HCT116 (cell line): Measurements from ENCODE around the gene TEAD1. TPM values are rescaled to one million over a fixed set of nuclear protein-coding genes. Genes with fewer than 3 reads are reported as not detected.

ENCODE experiments used
- ATAC-seq: fragments of 200-7000 bp; cut with Tn5 transposase; 2 replicates; pipeline ENCODE4 v1.9.1; 2020; ENCODE audit warnings: mild to moderate bottlenecking, moderate library complexity
- BruUV-seq: library from RNA; stranded (reverse); fragments of 400-500 nt; replicated peaks from 2 replicates; lab custom pipeline; 2021; lab: Mats Ljungman, UMichigan
- CTCF ChIA-PET: fragments of 300-600 bp; sonication (Branson Sonifier 250); formaldehyde crosslinking; loops from one replicate; lab custom pipeline; 2021; ENCODE audit warnings: antibody characterized with exemption; lab: Charles Lee
- POLR2A ChIA-PET: fragments of 300-600, 350-600 bp; sonication (Branson Sonifier 250); formaldehyde crosslinking; loops from one replicate; lab custom pipeline; 2021; ENCODE audit warnings: antibody characterized with exemption; lab: Charles Lee
- RAD21 ChIA-PET, 2 experiments: fragments of 300-600 bp; sonication (Branson Sonifier 250); formaldehyde crosslinking; loops; one replicate each; lab custom pipeline; 2023; ENCODE audit warnings: low total read pairs in 2 of 2; ENCODE audit not compliant: uncharacterized antibody in 2 of 2, unreplicated experiment in 2 of 2, low non-redundant PET in 1 of 2; lab: Charles Lee
- DNase-seq: peaks from one replicate; pipeline ENCODE4 v3.0.0-alpha.2; 2010; ENCODE audit warnings: low read depth, low spot score
- H2AFZ ChIP-seq: fragments of 200-600 bp; shearing (Covaris generic), sonication (generic); 2 replicates; pipeline ENCODE4 v1.6.1; 2017; ENCODE audit warnings: low read depth, mixed run types, mixed read lengths, antibody characterized with exemption, low read length; ENCODE audit not compliant: poor library complexity, severe bottlenecking
- H3K27ac ChIP-seq: 2 replicates; pipeline ENCODE4 v1.5.1; 2012; ENCODE audit warnings: low read depth, low read length
- H3K27me3 ChIP-seq: fragments of 200-600 bp; sonication (generic); 2 replicates; pipeline ENCODE4 v1.6.1; 2016; ENCODE audit warnings: mixed run types, low read length, mixed read lengths; ENCODE audit not compliant: insufficient read depth
- H3K36me3 ChIP-seq, 2 experiments: fragments of 200-500 bp in 1 of 2; fragments of 200-600 bp in 1 of 2; sonication (Bioruptor generic) in 1 of 2; sonication (generic) in 1 of 2; 2 replicates each; pipeline versions ENCODE4 v1.5.1 to v1.6.1; 2014 to 2016; ENCODE audit warnings: low read length in 2 of 2, inconsistent platforms in 1 of 2, mixed read lengths in 1 of 2, mixed run types in 1 of 2; ENCODE audit not compliant: insufficient read depth in 2 of 2, control insufficient read depth in 1 of 2
- H3K4me1 ChIP-seq, 2 experiments: fragments of 200-600 bp in 1 of 2; sonication (generic) in 1 of 2; 2 replicates each; pipeline versions ENCODE4 v1.5.1 to v1.6.1; 2012 to 2017; ENCODE audit warnings: low read length in 2 of 2, inconsistent platforms in 1 of 2, mild to moderate bottlenecking in 1 of 2, mixed read lengths in 1 of 2, mixed run types in 1 of 2, moderate library complexity in 1 of 2; ENCODE audit not compliant: insufficient read depth in 2 of 2, control insufficient read depth in 1 of 2
- H3K4me2 ChIP-seq: fragments of 200-600 bp; sonication (generic); 2 replicates; pipeline ENCODE4 v1.6.1; 2017; ENCODE audit warnings: mixed run types, low read length, mixed read lengths
- H3K4me3 ChIP-seq, 2 experiments: fragments of 200-600 bp in 1 of 2; sonication (generic) in 1 of 2; replicated peaks in 1 of 2; 2 replicates each; pipeline ENCODE4 v1.5.1; 2011 to 2016; ENCODE audit warnings: low read length in 2 of 2, control low read depth in 1 of 2, low read depth in 1 of 2, mild to moderate bottlenecking in 1 of 2, mixed read lengths in 1 of 2, mixed run types in 1 of 2
- H3K79me2 ChIP-seq: fragments of 200-600 bp; sonication (generic); 2 replicates; pipeline ENCODE4 v1.6.1; 2017; ENCODE audit warnings: mild to moderate bottlenecking, mixed run types, low read length, moderate library complexity, mixed read lengths; ENCODE audit not compliant: insufficient read depth
- H3K9ac ChIP-seq: fragments of 200-600 bp; sonication (generic); 2 replicates; pipeline ENCODE4 v1.6.1; 2016; ENCODE audit warnings: low read length, mixed read lengths
- H3K9me2 ChIP-seq: fragments of 200-600 bp; sonication (generic), shearing (Covaris generic); 2 replicates; pipeline ENCODE4 v1.6.1; 2017; ENCODE audit warnings: mixed run types, mild to moderate bottlenecking, moderate library complexity; ENCODE audit not compliant: insufficient read depth
- H3K9me3 ChIP-seq, 2 experiments: fragments of 200-500 bp in 1 of 2; fragments of 200-600 bp in 1 of 2; sonication (Bioruptor generic) in 1 of 2; sonication (generic) in 1 of 2; 2 replicates each; pipeline ENCODE4 v1.6.1; 2014 to 2017; ENCODE audit warnings: low read length in 2 of 2, mixed read lengths in 2 of 2, inconsistent platforms in 1 of 2, low read depth in 1 of 2, mild to moderate bottlenecking in 1 of 2, mixed run types in 1 of 2, moderate library complexity in 1 of 2; ENCODE audit not compliant: control insufficient read depth in 1 of 2, insufficient read depth in 1 of 2
- H4K20me1 ChIP-seq: fragments of 200-600 bp; sonication (generic), shearing (Covaris generic); 2 replicates; pipeline ENCODE4 v1.6.1; 2017; ENCODE audit warnings: mixed run types, mild to moderate bottlenecking, moderate library complexity; ENCODE audit not compliant: insufficient read depth
- CBX3 ChIP-seq: IDR thresholded peaks from 2 replicates; pipeline ENCODE4 v1.6.1; 2012; ENCODE audit warnings: low read depth
- ELF1 ChIP-seq: IDR thresholded peaks from 2 replicates; pipeline ENCODE4 v1.6.1; 2012; ENCODE audit warnings: low read depth, borderline replicate concordance
- EZH2phosphoT487 ChIP-seq: fragments of 200-600 bp; IDR thresholded peaks from 2 replicates; pipeline ENCODE4 v1.6.1; 2018; ENCODE audit warnings: antibody characterized with exemption, borderline replicate concordance
- JUND ChIP-seq: IDR thresholded peaks from 2 replicates; pipeline ENCODE4 v1.6.1; 2012
- POLR2A ChIP-seq: IDR thresholded peaks from 2 replicates; pipeline ENCODE4 v1.7.0; 2011; ENCODE audit warnings: borderline replicate concordance; ENCODE audit not compliant: insufficient read depth, insufficient read length; ENCODE audit errors: extremely low read depth
- SP1 ChIP-seq: IDR thresholded peaks from 2 replicates; pipeline ENCODE4 v1.6.1; 2012; ENCODE audit warnings: low read depth
- TCF7L2 ChIP-seq: IDR thresholded peaks from 2 replicates; pipeline ENCODE4 v1.7.0; 2011; ENCODE audit warnings: borderline replicate concordance, inconsistent platforms; ENCODE audit not compliant: insufficient read depth, insufficient read length; ENCODE audit errors: extremely low read depth
- YY1 ChIP-seq: IDR thresholded peaks from 2 replicates; pipeline ENCODE4 v1.6.1; 2011; ENCODE audit warnings: low read length, low read depth, moderate library complexity, mild to moderate bottlenecking; ENCODE audit not compliant: insufficient replicate concordance; ENCODE audit errors: extremely low read depth
- ZNF274 ChIP-seq: fragments of 200-500 bp; sonication (Bioruptor generic); IDR thresholded peaks from 2 replicates; pipeline ENCODE4 v1.6.1; 2014; ENCODE audit warnings: mild to moderate bottlenecking, low read depth, low read length, inconsistent platforms
- intact Hi-C: fragments of 100-400 bp; cut with micrococcal nuclease; formaldehyde crosslinking; loops from 2 replicates; pipeline ENCODE4 v1.10.0; 2022
- total RNA-seq: library from RNA; stranded (reverse); gene quantifications from one replicate; pipeline ENCODE4 v1.2.1, GENCODE V29; 2021; ENCODE audit not compliant: unreplicated experiment
- TF ChIP-seq, protein P1 (sequence below): IDR thresholded peaks from 2 replicates; pipeline ENCODE4 v1.6.1; 2012
- TF ChIP-seq, protein P2 (sequence below), 3 experiments: fragments of 200-600 bp in 1 of 3; sonication (generic) in 1 of 3; IDR thresholded peaks in 2 of 3; conservative IDR thresholded peaks in 1 of 3; 2 replicates each; pipeline ENCODE4 v1.5.1; 2012 to 2017; ENCODE audit warnings: low read depth in 2 of 3, low read length in 2 of 3, antibody characterized with exemption in 1 of 3, borderline replicate concordance in 1 of 3, control low read depth in 1 of 3, mild to moderate bottlenecking in 1 of 3, mixed read lengths in 1 of 3, mixed run types in 1 of 3, moderate library complexity in 1 of 3; ENCODE audit not compliant: insufficient read depth in 1 of 3

The TEAD1 gene
- total RNA-seq, 1 experiment from 2014 or later, result 103 TPM

DNA sequence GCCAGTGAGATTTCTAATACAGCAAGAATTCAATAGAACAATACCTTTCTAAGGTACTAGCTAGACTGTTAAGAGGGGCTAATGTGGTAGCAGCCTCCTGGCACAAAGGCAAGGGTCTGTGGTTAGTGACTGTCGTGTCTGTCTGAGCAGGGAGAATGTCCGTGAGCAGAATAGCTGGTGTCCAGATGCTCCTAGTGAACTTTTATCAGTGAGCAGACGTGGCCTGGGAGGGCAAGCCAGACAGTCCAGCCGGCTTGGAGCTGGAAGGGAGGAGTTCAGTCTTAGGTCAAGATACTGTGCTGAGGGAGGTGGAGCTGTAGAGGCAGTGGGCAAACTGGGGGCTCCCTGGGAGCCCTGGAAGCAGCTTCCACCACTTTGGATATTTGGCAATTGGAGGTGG is 138.6 kb downstream of the TEAD1 start:
- DNase-seq, result no peak
- no peak overlapping the region for H2AFZ ChIP-seq
- ChIA-PET CTCF (interaction anchor here (1.3 kb wide), 2 partner anchors 13 to 482 kb away, joined by 3 to 5 read pairs; no protein-coding TSS in a partner anchor), RAD21 (interaction anchor here in 1 of 2 experiments (0.9 to 2.4 kb wide), 3 partner anchors 13 to 214 kb away, joined by 3 to 5 read pairs (median 4); no protein-coding TSS in a partner anchor), POLR2A (no interaction called here)
- no peaks in the 10 kb centered on the region for H3K36me3 ChIP-seq
- intact Hi-C loops, result loop anchor here (5.0 kb wide), 1 partner anchor 74 kb away; no protein-coding TSS in a partner anchor
- H3K79me2 ChIP-seq, result peaks cover 70% of the 10 kb centered on the region
- no peak for ATAC-seq
- H3K4me2 ChIP-seq, result peak overlapping the region; percentile 69
- H3K9me3 ChIP-seq, result no peaks in the 10 kb centered on the region
- TF ChIP-seq ELF1 (no peak), JUND (no peak), ZNF274 (no peak)
- TF ChIP-seq, protein P1, sequence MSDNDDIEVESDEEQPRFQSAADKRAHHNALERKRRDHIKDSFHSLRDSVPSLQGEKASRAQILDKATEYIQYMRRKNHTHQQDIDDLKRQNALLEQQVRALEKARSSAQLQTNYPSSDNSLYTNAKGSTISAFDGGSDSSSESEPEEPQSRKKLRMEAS, result no peak; the same call in 1 of the 2 replicates
- H3K9me2 ChIP-seq, result no peaks in the 10 kb centered on the region
- peak overlapping the region; percentile 36; the same call in 1 of the 2 replicates for H3K9ac ChIP-seq
- peaks cover 79 to 94% of the 10 kb centered on the region in 2 experiments for H3K4me1 ChIP-seq
- no TSS peak for BruUV-seq
- H3K27ac ChIP-seq, result peak overlapping the region; percentile 70
- H3K27me3 ChIP-seq, result no peaks in the 10 kb centered on the region
- H4K20me1 ChIP-seq, result no peaks in the 10 kb centered on the region
- H3K4me3 ChIP-seq, result no peak overlapping the region

DNA sequence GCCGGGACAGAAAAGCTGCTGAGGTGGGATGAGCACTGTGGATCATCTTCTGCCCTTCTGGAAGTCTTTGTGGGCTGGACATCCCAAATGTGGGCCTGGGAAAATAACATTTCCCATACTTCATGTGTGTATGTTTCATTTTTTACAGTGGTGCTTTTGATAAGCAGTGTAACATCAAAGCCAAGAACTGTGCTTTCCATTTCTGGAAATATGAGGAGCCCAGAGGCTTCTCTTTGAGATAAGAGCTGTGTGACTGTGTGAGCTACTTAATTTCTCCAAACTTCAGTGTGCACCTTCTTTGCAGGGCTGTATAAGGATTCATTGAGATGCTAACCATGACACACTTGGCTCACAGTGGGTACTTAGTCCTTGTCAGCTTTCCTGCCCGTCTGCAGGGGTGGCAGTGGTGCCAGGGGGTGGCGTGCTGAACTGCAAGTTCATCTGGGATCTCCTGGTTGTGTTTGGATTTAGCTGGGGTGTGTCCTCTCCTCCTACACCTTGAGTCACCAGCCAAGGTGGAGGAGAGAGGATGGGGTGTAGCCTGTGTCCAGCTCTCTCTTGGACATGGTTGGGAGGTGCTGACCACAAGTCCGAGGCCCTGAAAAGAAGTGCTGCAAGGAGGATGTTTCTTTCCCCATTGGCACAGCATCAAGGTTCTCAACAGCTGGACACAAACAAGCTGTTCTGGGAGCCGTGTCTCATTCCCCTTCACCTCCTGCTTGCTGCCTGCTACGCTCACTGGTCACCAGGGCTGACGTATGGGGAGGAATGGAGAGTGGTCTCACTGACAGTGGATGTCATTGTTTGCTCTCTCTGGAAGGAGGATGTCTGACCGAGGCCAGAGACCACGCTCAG is 139.4 kb downstream of the TEAD1 start:
- H2AFZ ChIP-seq, result no peak overlapping the region
- peak; percentile 72 for ATAC-seq
- peak overlapping the region; percentile 36; the same call in 1 of the 2 replicates for H3K9ac ChIP-seq
- RAD21 ChIA-PET, result interaction anchor here (0.6 to 2.4 kb wide), 5 partner anchors 13 to 483 kb away, joined by 3 to 5 read pairs (median 4); no protein-coding TSS in a partner anchor
- no peaks in the 10 kb centered on the region for H3K27me3 ChIP-seq
- H3K4me3 ChIP-seq, result no peak overlapping the region; a peak in 1 of 4 replicates
- H3K9me3 ChIP-seq, result no peaks in the 10 kb centered on the region
- intact Hi-C loops, result loop anchor here (5.0 kb wide), 1 partner anchor 74 kb away; no protein-coding TSS in a partner anchor
- POLR2A ChIA-PET, result interaction anchor here (1.0 kb wide), 1 partner anchor 11 kb away, joined by 4 read pairs; no protein-coding TSS in a partner anchor
- CTCF ChIA-PET, result interaction anchor here (0.6 to 1.3 kb wide), 5 partner anchors 9 to 482 kb away, joined by 3 to 6 read pairs (median 4); no protein-coding TSS in a partner anchor
- peak overlapping the region; percentile 69 for H3K4me2 ChIP-seq
- no peaks in the 10 kb centered on the region for H3K9me2 ChIP-seq
- H3K4me1 ChIP-seq, result peaks cover 72 to 87% of the 10 kb centered on the region in 2 experiments
- BruUV-seq, result no TSS peak
- H4K20me1 ChIP-seq, result no peaks in the 10 kb centered on the region
- no peaks in the 10 kb centered on the region for H3K36me3 ChIP-seq
- peaks cover 70% of the 10 kb centered on the region for H3K79me2 ChIP-seq
- no peak for DNase-seq
- H3K27ac ChIP-seq, result peak overlapping the region; percentile 70
- TF ChIP-seq, protein P2, sequence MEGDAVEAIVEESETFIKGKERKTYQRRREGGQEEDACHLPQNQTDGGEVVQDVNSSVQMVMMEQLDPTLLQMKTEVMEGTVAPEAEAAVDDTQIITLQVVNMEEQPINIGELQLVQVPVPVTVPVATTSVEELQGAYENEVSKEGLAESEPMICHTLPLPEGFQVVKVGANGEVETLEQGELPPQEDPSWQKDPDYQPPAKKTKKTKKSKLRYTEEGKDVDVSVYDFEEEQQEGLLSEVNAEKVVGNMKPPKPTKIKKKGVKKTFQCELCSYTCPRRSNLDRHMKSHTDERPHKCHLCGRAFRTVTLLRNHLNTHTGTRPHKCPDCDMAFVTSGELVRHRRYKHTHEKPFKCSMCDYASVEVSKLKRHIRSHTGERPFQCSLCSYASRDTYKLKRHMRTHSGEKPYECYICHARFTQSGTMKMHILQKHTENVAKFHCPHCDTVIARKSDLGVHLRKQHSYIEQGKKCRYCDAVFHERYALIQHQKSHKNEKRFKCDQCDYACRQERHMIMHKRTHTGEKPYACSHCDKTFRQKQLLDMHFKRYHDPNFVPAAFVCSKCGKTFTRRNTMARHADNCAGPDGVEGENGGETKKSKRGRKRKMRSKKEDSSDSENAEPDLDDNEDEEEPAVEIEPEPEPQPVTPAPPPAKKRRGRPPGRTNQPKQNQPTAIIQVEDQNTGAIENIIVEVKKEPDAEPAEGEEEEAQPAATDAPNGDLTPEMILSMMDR (IDR thresholded peaks at IDR 0.05 in 2 of 3, conservative IDR thresholded peaks at IDR 0.05 in 1 of 3; ENCODE audit: borderline replicate concordance in 1 of 3, insufficient read depth in 1 of 3, low read depth in 2 of 3, low read length in 2 of 3), result peak in 2 of 3 experiments; percentile 27 to 28; a peak in 3 of 6 replicates
- TF ChIP-seq YY1, result peak; percentile 12
- no peak for TF ChIP-seq TCF7L2
- peak; percentile 49; the same call in 1 of the 2 replicates for TF ChIP-seq CBX3
- TF ChIP-seq JUND, result no peak
- TF ChIP-seq, protein P1, result peak; percentile 36
- TF ChIP-seq POLR2A, result no peak
- no peak for TF ChIP-seq EZH2phosphoT487
- TF ChIP-seq SP1, result no peak
- TF ChIP-seq ZNF274, result no peak
